Measurements from ENCODE around the gene FUBP1.

DNA sequence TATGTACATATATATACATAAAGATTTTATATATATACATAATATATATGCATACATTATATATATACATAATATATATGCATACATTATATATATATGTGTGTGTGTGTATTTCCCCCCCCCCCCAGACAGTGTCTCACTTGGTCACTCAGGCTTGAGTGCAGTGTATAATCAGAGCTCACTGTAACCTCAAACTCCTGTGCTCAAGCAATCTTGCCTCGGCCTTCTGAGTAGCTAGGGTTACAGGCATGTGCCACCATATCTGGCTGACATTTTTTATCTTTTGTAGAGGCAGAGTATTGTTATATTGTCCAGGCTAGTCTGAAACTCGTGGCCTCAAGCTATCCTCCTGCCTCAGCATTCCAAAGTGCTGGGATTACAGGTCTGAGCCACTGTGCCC lies 9.0 kb upstream of the FUBP1 start:
- TF ChIP-seq, protein P1, sequence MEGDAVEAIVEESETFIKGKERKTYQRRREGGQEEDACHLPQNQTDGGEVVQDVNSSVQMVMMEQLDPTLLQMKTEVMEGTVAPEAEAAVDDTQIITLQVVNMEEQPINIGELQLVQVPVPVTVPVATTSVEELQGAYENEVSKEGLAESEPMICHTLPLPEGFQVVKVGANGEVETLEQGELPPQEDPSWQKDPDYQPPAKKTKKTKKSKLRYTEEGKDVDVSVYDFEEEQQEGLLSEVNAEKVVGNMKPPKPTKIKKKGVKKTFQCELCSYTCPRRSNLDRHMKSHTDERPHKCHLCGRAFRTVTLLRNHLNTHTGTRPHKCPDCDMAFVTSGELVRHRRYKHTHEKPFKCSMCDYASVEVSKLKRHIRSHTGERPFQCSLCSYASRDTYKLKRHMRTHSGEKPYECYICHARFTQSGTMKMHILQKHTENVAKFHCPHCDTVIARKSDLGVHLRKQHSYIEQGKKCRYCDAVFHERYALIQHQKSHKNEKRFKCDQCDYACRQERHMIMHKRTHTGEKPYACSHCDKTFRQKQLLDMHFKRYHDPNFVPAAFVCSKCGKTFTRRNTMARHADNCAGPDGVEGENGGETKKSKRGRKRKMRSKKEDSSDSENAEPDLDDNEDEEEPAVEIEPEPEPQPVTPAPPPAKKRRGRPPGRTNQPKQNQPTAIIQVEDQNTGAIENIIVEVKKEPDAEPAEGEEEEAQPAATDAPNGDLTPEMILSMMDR (IDR thresholded peaks at IDR 0.05) = no peak
- no peak for TF ChIP-seq POLR2AphosphoS5 (IDR thresholded peaks at IDR 0.05)

Data from esophagus muscularis mucosa (tissue), 3 donors.